Measurements from ENCODE around the gene ZFHX3. TPM values are rescaled to one million over a fixed set of nuclear protein-coding genes. Genes with fewer than 3 reads are reported as not detected.

Gene ZFHX3, protein sequence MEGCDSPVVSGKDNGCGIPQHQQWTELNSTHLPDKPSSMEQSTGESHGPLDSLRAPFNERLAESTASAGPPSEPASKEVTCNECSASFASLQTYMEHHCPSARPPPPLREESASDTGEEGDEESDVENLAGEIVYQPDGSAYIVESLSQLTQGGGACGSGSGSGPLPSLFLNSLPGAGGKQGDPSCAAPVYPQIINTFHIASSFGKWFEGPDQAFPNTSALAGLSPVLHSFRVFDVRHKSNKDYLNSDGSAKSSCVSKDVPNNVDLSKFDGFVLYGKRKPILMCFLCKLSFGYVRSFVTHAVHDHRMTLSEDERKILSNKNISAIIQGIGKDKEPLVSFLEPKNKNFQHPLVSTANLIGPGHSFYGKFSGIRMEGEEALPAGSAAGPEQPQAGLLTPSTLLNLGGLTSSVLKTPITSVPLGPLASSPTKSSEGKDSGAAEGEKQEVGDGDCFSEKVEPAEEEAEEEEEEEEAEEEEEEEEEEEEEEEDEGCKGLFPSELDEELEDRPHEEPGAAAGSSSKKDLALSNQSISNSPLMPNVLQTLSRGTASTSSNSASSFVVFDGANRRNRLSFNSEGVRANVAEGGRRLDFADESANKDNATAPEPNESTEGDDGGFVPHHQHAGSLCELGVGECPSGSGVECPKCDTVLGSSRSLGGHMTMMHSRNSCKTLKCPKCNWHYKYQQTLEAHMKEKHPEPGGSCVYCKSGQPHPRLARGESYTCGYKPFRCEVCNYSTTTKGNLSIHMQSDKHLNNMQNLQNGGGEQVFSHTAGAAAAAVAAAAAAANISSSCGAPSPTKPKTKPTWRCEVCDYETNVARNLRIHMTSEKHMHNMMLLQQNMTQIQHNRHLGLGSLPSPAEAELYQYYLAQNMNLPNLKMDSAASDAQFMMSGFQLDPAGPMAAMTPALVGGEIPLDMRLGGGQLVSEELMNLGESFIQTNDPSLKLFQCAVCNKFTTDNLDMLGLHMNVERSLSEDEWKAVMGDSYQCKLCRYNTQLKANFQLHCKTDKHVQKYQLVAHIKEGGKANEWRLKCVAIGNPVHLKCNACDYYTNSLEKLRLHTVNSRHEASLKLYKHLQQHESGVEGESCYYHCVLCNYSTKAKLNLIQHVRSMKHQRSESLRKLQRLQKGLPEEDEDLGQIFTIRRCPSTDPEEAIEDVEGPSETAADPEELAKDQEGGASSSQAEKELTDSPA (N-terminal part only)
- polyA plus RNA-seq, result 10 to 100 TPM in 1 of 4 donors, 1 to 10 TPM in 1, under 1 TPM in 2; 0.45 to 12.8 (median 2.7) TPM
- long read RNA-seq, donor 1, result 0 reads
- long read RNA-seq, donor 2, partial matches to known transcripts, result 5 of 5 reads
- long read RNA-seq, donor 2, other reads (novel, unspliced or antisense), result 0 of 5 reads
- long read RNA-seq, donor 3, result 0 reads
- long read RNA-seq, donor 4, result 0 reads
- long read RNA-seq, donor 5, result 0 reads
- long read RNA-seq, donor 6, result 0 reads
- long read RNA-seq, donor 7, result 0 reads
- long read RNA-seq, donor 8, result 0 reads
- long read RNA-seq, donor 9, result 0 reads
- long read RNA-seq, donor 10, partial matches to known transcripts, result 5 of 5 reads
- long read RNA-seq, donor 10, other reads (novel, unspliced or antisense), result 0 of 5 reads

DNA sequence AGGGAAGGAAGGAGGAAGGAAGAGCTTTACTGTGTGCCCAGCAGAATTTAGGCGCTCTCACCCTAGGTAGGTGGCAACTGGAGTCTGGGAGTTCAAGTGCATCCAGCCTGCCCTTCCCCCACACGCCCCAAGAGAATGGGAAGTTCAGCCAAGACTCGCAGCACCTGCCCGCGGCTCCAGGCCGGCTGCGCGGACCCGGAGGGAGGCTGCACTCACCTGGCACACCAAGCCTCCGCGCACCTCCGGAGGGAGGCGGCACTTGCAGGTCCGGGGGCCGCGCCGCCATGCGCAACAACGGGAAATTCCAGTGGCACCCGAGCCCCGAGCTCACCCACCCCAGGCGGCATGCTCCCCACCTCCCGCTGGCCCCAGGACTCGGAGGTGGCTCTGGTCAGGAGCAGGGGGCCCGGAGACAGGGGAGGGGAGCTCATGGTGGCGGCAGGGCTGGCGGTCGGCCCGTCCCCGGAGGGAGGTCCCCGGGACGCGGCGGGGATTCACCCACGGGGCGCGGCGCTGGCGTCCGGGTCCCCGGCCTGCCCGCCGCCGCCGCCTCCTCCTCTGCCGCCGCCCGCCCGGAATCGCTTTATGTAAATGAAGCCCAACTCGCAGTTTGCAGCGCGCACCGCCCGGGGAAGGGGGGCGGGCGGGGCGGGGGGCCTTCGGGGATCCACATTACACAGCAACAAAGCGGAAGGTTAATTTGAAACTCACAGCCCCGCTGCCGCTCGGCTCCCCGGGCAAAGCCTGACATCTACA lies at the start of gene ZFHX3:
Gene ZFHX3, minus strand, starts transcription at position 593 of the 756 bp plus-strand sequence. CDS start 87,983 bp downstream, outside the sequence.
- peaks cover 0 to 52% (median 4%) of the 10 kb centered on the region in 3 donors for H3K4me1 ChIP-seq (ENCODE audit: control insufficient read depth in 3 of 3, insufficient read depth in 2 of 3, low read depth in 1 of 3, low read length in 2 of 3)
- WGBS, 3 donors, result 1 to 2% (median 1%) methylated on average over 41 to 64 of the region's 64 CpGs
- no peaks in the 10 kb centered on the region for H3K27me3 ChIP-seq (ENCODE audit: control insufficient read depth in 3 of 3, insufficient read depth in 3 of 3, low read length in 3 of 3)
- no peaks in the 10 kb centered on the region for H3K9me3 ChIP-seq (ENCODE audit: control insufficient read depth in 2 of 2, insufficient read depth in 1 of 2, low read depth in 1 of 2, low read length in 1 of 2)
- H3K4me3 ChIP-seq (ENCODE audit: low read depth in 1 of 3, low read length in 3 of 3), result peak within 1 kb of the TSS; percentile 64 to 75 (median 66)
- H3K27ac ChIP-seq (ENCODE audit: low read depth in 1 of 3, low read length in 2 of 3), result peak within 1 kb of the TSS; percentile 56 to 88 (median 82)
- peak; percentile 63 to 84 for DNase-seq
- peaks cover 0 to 3% (median 0%) of the 10 kb centered on the region in 3 donors for H3K36me3 ChIP-seq (ENCODE audit: control insufficient read depth in 3 of 3, insufficient read depth in 2 of 3, low read depth in 1 of 3, low read length in 3 of 3)
- FAIRE-seq, result no peak

DNA sequence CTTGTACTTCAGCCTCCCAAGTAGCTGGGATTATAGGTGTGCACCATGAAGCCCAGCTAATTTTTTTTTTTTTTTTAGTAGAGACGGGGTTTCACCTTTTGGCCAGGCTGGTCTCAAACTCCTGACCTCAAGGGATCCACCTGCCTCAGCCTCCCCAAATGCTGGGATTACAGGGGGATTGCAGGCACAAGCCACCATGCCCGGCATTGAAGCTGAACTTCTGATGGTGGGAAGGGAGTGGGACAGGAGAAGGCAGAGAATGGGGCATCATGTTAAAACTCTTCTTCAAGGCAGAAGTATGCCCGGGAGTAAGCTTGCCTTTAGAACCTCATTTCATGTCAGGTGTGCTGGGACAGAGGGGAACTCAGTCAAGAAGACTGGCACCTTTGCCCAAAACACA lies 48.6 kb upstream of the ZFHX3 start:
- no peak for DNase-seq
- Histone ChIP-seq H3K9me3 (ENCODE audit: control insufficient read depth in 2 of 2, insufficient read depth in 1 of 2, low read depth in 1 of 2, low read length in 1 of 2) (peaks cover 0 to 4% of the 10 kb centered on the region in 2 donors), H3K36me3 (ENCODE audit: control insufficient read depth in 3 of 3, insufficient read depth in 2 of 3, low read depth in 1 of 3, low read length in 3 of 3) (no peaks in the 10 kb centered on the region), H3K4me3 (ENCODE audit: low read depth in 1 of 3, low read length in 3 of 3) (no peak overlapping the region), H3K27ac (ENCODE audit: low read depth in 1 of 3, low read length in 2 of 3) (no peak overlapping the region), H3K27me3 (ENCODE audit: control insufficient read depth in 3 of 3, insufficient read depth in 3 of 3, low read length in 3 of 3) (no peaks in the 10 kb centered on the region), H3K4me1 (ENCODE audit: control insufficient read depth in 3 of 3, insufficient read depth in 2 of 3, low read depth in 1 of 3, low read length in 2 of 3) (peaks cover 0 to 3% (median 0%) of the 10 kb centered on the region in 3 donors)
- FAIRE-seq, result no peak
- 51 to 72% (median 51%) methylated on average over 3 of the region's 3 CpGs for WGBS, 3 donors

GRCh38 chr16:73095885-73096421 lies 48.0 kb upstream of the ZFHX3 start:
- H3K36me3 ChIP-seq (ENCODE audit: control insufficient read depth in 3 of 3, insufficient read depth in 2 of 3, low read depth in 1 of 3, low read length in 3 of 3), result no peaks in the 10 kb centered on the region
- H3K27me3 ChIP-seq (ENCODE audit: control insufficient read depth in 3 of 3, insufficient read depth in 3 of 3, low read length in 3 of 3), result no peaks in the 10 kb centered on the region
- no peak for DNase-seq
- H3K27ac ChIP-seq (ENCODE audit: low read depth in 1 of 3, low read length in 2 of 3), result no peak overlapping the region
- 9 to 34% (median 14%) methylated on average over 9 of the region's 9 CpGs for WGBS, 3 donors
- H3K4me1 ChIP-seq (ENCODE audit: control insufficient read depth in 3 of 3, insufficient read depth in 2 of 3, low read depth in 1 of 3, low read length in 2 of 3), result peaks cover 0 to 3% (median 0%) of the 10 kb centered on the region in 3 donors
- no peak overlapping the region for H3K4me3 ChIP-seq (ENCODE audit: low read depth in 1 of 3, low read length in 3 of 3)
- peaks cover 0 to 4% of the 10 kb centered on the region in 2 donors for H3K9me3 ChIP-seq (ENCODE audit: control insufficient read depth in 2 of 2, insufficient read depth in 1 of 2, low read depth in 1 of 2, low read length in 1 of 2)
- no peak for FAIRE-seq

GRCh38 chr16:73095142-73095820 lies 47.4 kb upstream of the ZFHX3 start:
- H3K9me3 ChIP-seq (ENCODE audit: control insufficient read depth in 2 of 2, insufficient read depth in 1 of 2, low read depth in 1 of 2, low read length in 1 of 2), result peaks cover 0 to 4% of the 10 kb centered on the region in 2 donors
- H3K27me3 ChIP-seq (ENCODE audit: control insufficient read depth in 3 of 3, insufficient read depth in 3 of 3, low read length in 3 of 3), result no peaks in the 10 kb centered on the region
- no peak for FAIRE-seq
- no peak overlapping the region for H3K27ac ChIP-seq (ENCODE audit: low read depth in 1 of 3, low read length in 2 of 3)
- DNase-seq, result peak in 1 of 2 donors; percentile 5
- 24 to 53% (median 41%) methylated on average over 6 of the region's 6 CpGs for WGBS, 3 donors
- H3K4me3 ChIP-seq (ENCODE audit: low read depth in 1 of 3, low read length in 3 of 3), result no peak overlapping the region
- H3K36me3 ChIP-seq (ENCODE audit: control insufficient read depth in 3 of 3, insufficient read depth in 2 of 3, low read depth in 1 of 3, low read length in 3 of 3), result no peaks in the 10 kb centered on the region
- H3K4me1 ChIP-seq (ENCODE audit: control insufficient read depth in 3 of 3, insufficient read depth in 2 of 3, low read depth in 1 of 3, low read length in 2 of 3), result peaks cover 0 to 3% (median 0%) of the 10 kb centered on the region in 3 donors

- WGBS, 3 donors, result 90 to 93% (median 92%) methylated on average over 6 of the region's 6 CpGs
- no peak for DNase-seq
- Histone ChIP-seq H3K27ac (ENCODE audit: low read depth in 1 of 3, low read length in 2 of 3) (no peak overlapping the region), H3K4me1 (ENCODE audit: control insufficient read depth in 3 of 3, insufficient read depth in 2 of 3, low read depth in 1 of 3, low read length in 2 of 3) (peaks cover 0 to 3% (median 0%) of the 10 kb centered on the region in 3 donors), H3K9me3 (ENCODE audit: control insufficient read depth in 2 of 2, insufficient read depth in 1 of 2, low read depth in 1 of 2, low read length in 1 of 2) (peaks cover 0 to 4% of the 10 kb centered on the region in 2 donors), H3K36me3 (ENCODE audit: control insufficient read depth in 3 of 3, insufficient read depth in 2 of 3, low read depth in 1 of 3, low read length in 3 of 3) (no peaks in the 10 kb centered on the region), H3K4me3 (ENCODE audit: low read depth in 1 of 3, low read length in 3 of 3) (no peak overlapping the region), H3K27me3 (ENCODE audit: control insufficient read depth in 3 of 3, insufficient read depth in 3 of 3, low read length in 3 of 3) (no peaks in the 10 kb centered on the region)
- FAIRE-seq, result no peak
These were observed 46.4 kb upstream of the ZFHX3 start for GRCh38 chr16:73094371-73094770.

GRCh38 chr16:73093146-73094144 lies 45.5 kb upstream of the ZFHX3 start:
- peak in 1 of 2 donors; percentile 23 for DNase-seq
- no peak for FAIRE-seq
- Histone ChIP-seq H3K27ac (ENCODE audit: low read depth in 1 of 3, low read length in 2 of 3) (no peak overlapping the region), H3K36me3 (ENCODE audit: control insufficient read depth in 3 of 3, insufficient read depth in 2 of 3, low read depth in 1 of 3, low read length in 3 of 3) (no peaks in the 10 kb centered on the region), H3K9me3 (ENCODE audit: control insufficient read depth in 2 of 2, insufficient read depth in 1 of 2, low read depth in 1 of 2, low read length in 1 of 2) (peaks cover 0 to 4% of the 10 kb centered on the region in 2 donors), H3K27me3 (ENCODE audit: control insufficient read depth in 3 of 3, insufficient read depth in 3 of 3, low read length in 3 of 3) (no peaks in the 10 kb centered on the region), H3K4me3 (ENCODE audit: low read depth in 1 of 3, low read length in 3 of 3) (no peak overlapping the region), H3K4me1 (ENCODE audit: control insufficient read depth in 3 of 3, insufficient read depth in 2 of 3, low read depth in 1 of 3, low read length in 2 of 3) (peaks cover 0 to 3% (median 0%) of the 10 kb centered on the region in 3 donors)
- WGBS, 3 donors, result 43 to 66% (median 55%) methylated on average over 32 of the region's 32 CpGs
